ENCODE measurements around the gene EXOC4.
A peak's percentile ranks its signal among the peaks of the same experiment; 100 is the strongest.

Gene EXOC4

DNA sequence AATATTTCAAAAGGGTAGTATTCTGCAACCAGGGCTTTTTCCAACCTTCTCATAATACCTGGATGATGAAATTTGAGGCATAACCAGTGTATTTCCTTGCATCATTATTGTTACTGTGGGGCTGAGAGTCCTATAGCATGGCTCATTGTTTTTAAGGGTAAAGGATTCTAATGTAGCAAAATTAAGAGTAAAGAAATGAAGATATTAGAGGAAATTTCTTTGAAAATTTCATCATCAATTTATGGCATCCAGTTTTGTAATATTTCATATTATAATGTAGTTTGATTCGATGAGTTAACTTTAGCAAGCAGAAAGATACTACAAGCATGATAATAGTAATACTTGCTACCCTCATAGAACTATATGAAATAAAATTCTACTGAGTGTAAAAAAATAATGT lies 486.9 kb downstream of the EXOC4 start:
- CTCF ChIA-PET, result no interaction called here

GRCh38 chr7:133741078-133741477 lies 488.2 kb downstream of the EXOC4 start:
- TF ChIP-seq, protein P1, sequence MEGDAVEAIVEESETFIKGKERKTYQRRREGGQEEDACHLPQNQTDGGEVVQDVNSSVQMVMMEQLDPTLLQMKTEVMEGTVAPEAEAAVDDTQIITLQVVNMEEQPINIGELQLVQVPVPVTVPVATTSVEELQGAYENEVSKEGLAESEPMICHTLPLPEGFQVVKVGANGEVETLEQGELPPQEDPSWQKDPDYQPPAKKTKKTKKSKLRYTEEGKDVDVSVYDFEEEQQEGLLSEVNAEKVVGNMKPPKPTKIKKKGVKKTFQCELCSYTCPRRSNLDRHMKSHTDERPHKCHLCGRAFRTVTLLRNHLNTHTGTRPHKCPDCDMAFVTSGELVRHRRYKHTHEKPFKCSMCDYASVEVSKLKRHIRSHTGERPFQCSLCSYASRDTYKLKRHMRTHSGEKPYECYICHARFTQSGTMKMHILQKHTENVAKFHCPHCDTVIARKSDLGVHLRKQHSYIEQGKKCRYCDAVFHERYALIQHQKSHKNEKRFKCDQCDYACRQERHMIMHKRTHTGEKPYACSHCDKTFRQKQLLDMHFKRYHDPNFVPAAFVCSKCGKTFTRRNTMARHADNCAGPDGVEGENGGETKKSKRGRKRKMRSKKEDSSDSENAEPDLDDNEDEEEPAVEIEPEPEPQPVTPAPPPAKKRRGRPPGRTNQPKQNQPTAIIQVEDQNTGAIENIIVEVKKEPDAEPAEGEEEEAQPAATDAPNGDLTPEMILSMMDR (conservative IDR thresholded peaks at IDR 0.05; ENCODE audit: low read depth), result no peak
- ChIA-PET POLR2A (ENCODE audit: low non-redundant PET) (no interaction called here), CTCF (no interaction called here)
- no peak overlapping the region for H3K27ac ChIP-seq
- no peak for DNase-seq (ENCODE audit: low spot score)

More for the DNA sequence above, 486.9 kb downstream of the EXOC4 start:
- no peak overlapping the region for H3K27ac ChIP-seq
- POLR2A ChIA-PET (ENCODE audit: low non-redundant PET), result no interaction called here
- DNase-seq (ENCODE audit: low spot score), result no peak
- TF ChIP-seq, protein P1 (conservative IDR thresholded peaks at IDR 0.05; ENCODE audit: low read depth), result no peak

- CTCF ChIA-PET, result no interaction called here
- no peak overlapping the region for H3K27ac ChIP-seq
- TF ChIP-seq, protein P1 (conservative IDR thresholded peaks at IDR 0.05; ENCODE audit: low read depth), result no peak
- POLR2A ChIA-PET (ENCODE audit: low non-redundant PET), result no interaction called here
- DNase-seq (ENCODE audit: low spot score), result no peak
Observed at GRCh38 chr7:133741703-133742102, 488.8 kb downstream of the EXOC4 start.

GRCh38 chr7:133742709-133743538 lies 490.0 kb downstream of the EXOC4 start:
- peak; percentile 4 for DNase-seq (ENCODE audit: low spot score)
- TF ChIP-seq, protein P1 (conservative IDR thresholded peaks at IDR 0.05; ENCODE audit: low read depth), result peak; percentile 36; the same call in 1 of the 2 replicates
- no peak overlapping the region for H3K27ac ChIP-seq
- POLR2A ChIA-PET (ENCODE audit: low non-redundant PET), result no interaction called here
- CTCF ChIA-PET, result interaction anchor here (0.5 kb wide), 1 partner anchor 198 kb away, joined by 3 read pairs; no protein-coding TSS in a partner anchor

GRCh38 chr7:133744451-133744850 lies 491.6 kb downstream of the EXOC4 start:
- CTCF ChIA-PET, result interaction anchor here (0.7 kb wide), 1 partner anchor 989 kb away, joined by 4 read pairs; no protein-coding TSS in a partner anchor
- DNase-seq (ENCODE audit: low spot score), result no peak
- TF ChIP-seq, protein P1 (conservative IDR thresholded peaks at IDR 0.05; ENCODE audit: low read depth), result no peak
- no peak overlapping the region for H3K27ac ChIP-seq
- POLR2A ChIA-PET (ENCODE audit: low non-redundant PET), result no interaction called here

DNA sequence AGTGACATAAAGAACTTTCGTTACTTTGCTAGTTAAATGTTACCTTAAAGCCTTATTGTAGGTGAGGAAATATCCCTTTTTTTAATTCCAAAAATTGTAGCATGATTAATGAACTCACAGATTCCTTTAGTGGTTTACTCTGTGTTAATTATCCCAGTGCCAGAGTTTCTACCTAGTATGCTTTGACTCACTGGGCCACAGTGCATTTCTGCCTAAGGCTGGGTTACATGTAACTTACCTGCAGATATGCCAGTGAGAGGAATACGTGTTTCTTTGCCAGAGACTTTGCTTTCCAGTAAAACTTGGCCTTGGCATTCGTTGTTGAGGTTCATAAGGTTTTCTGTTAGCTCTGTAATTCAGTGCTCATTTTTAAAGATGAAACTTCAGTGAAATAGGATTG lies 493.4 kb downstream of the EXOC4 start:
- no peak overlapping the region for H3K27ac ChIP-seq
- no peak for DNase-seq (ENCODE audit: low spot score)
- POLR2A ChIA-PET (ENCODE audit: low non-redundant PET), result no interaction called here
- TF ChIP-seq, protein P1 (conservative IDR thresholded peaks at IDR 0.05; ENCODE audit: low read depth), result no peak
- CTCF ChIA-PET, result interaction anchor here (0.8 kb wide), 1 partner anchor 46 kb away, joined by 4 read pairs; no protein-coding TSS in a partner anchor

Measured in RWPE1 (cell line).